Subcutaneous adipose tissue (tissue), 4 donors: ENCODE results near the gene FGD2. TPM values are rescaled to one million over a fixed set of nuclear protein-coding genes. Genes with fewer than 3 reads are reported as not detected.

Source experiments
- CTCF ChIP-seq: fragments of 450-650 bp; IDR thresholded peaks from one replicate; pipeline ENCODE4 v1.5.1; 2016; ENCODE audit warnings: low read depth, mild to moderate bottlenecking, control low read depth, antibody characterized with exemption, moderate library complexity
- total RNA-seq, 4 donors: library from RNA; depleted of rRNA; stranded (reverse); fragments of >200 nt; gene quantifications; one replicate each; pipeline ENCODE4 v1.1.0, GENCODE V29; 2016

FGD2 gene
- total RNA-seq, 4 donors from 2014 or later = 37.3 to 102 (median 54.3) TPM

- no peak for TF ChIP-seq CTCF
Observed at GRCh38 chr6:37032239-37032638, 26.8 kb downstream of the FGD2 start.

DNA sequence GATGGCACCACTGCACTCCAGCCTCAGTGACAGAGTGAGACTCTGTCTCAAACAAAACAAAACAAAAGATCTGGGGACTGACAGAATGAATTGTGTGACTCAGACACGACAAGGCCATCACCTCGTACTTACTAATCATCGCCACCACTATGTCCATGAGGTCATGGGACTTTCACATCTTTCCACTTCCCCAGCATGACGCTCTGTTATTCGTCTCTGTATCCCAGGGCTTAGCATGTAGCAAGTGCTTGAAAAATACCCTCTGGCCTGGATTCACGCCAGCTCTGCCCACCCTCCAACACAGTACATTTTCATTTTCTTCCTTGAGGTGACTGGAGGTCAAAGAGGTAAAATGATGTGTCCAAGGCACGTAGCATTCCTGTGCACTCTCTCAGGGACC, 27.8 kb downstream of the FGD2 start:
- TF ChIP-seq CTCF = no peak

- TF ChIP-seq CTCF = no peak
Observed at GRCh38 chr6:37033819-37034795, 28.7 kb downstream of the FGD2 start.

DNA sequence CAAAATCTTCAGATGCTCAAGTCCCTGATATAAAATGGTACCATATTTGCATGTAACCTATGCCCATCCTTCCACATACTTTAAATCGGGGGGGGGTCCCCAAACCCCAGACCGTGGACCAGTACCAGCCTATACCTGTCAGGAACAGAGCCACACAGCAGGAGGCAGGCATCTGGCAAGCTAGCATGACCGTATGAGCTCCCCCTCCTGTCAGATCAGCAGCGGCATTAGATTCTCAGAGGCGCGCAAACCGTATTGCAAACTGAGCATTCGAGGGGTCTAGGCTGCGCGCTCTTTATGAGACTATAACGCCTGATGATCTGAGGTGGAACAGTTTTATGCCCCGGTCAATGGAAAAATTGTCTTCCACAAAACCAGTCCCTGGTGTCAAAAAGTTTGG, 30.7 kb downstream of the FGD2 start:
- TF ChIP-seq CTCF = no peak

DNA sequence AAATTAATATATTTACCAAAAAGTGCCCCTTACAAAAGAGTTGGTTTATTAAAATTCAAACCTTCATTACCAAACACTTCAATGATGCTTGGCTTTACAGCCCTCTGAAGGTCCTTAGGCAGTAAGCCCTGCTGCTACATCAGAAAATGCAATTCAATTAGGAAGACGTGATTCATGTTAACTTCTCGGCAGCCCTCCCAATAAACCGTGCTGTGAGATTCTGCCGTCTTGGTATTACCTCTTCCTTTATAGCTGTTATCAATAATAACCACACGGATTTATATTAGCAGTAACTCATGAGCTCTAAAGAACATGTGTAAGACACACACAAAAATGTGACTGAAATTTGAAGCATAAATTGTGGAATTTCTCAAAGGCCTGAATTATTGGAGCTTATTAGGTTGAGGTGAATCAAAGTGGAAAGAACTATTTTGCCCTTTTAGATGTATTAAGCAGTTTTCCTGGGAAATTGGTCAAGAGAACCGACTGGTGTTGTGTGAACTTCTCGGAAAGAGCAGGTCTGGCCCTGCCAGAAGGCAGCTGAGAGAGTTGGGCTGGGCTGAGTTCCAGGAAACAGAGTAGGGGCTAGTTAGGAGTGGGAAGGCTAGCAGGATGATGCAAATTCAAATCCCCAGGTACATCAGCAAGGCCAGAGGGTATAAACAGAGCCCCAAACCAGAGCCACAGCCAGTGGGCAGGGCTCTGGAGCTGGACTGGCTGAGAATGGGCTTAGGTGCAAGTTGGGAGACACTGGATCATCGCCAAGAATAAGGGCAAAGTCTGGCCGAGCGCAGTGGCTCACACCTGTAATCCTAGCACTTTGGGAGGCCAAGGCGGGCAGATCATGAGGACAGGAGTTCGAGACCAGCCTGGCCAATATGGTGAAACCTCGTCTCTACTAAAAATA, 33.1 kb downstream of the FGD2 start:
- TF ChIP-seq CTCF = no peak

GRCh38 chr6:37039958-37040357, 34.5 kb downstream of the FGD2 start:
- no peak for TF ChIP-seq CTCF

GRCh38 chr6:37041521-37041920, 36.1 kb downstream of the FGD2 start:
- no peak for TF ChIP-seq CTCF
